ENCODE data around the gene GRIN3A. TPM values are rescaled to one million over a fixed set of nuclear protein-coding genes. Genes with fewer than 3 reads are reported as not detected.

The GRIN3A gene
- total and polyA plus RNA-seq, 4 donors = 0.02 to 0.11 (median 0.07) TPM

GRCh38 chr9:101618698-101619097, 119.7 kb downstream of the GRIN3A start:
- Histone ChIP-seq H3K27me3 (ENCODE audit: control insufficient read depth in 3 of 3, insufficient read depth in 3 of 3, low read length in 2 of 3) (no peaks in the 10 kb centered on the region), H3K9ac (ENCODE audit: insufficient read depth in 1 of 2, low read length in 2 of 2) (no peak overlapping the region), H3K36me3 (ENCODE audit: control insufficient read depth in 4 of 4, insufficient read depth in 4 of 4, low read length in 4 of 4) (no peaks in the 10 kb centered on the region), H3K27ac (ENCODE audit: low read depth in 1 of 2, low read length in 1 of 2) (no peak overlapping the region), H3K9me3 (ENCODE audit: control insufficient read depth in 4 of 4, insufficient read depth in 3 of 4, low read length in 3 of 4) (no peaks in the 10 kb centered on the region), H3K4me3 (no peak overlapping the region), H3K4me1 (ENCODE audit: control insufficient read depth in 5 of 5, insufficient read depth in 5 of 5, low read length in 5 of 5) (no peaks in the 10 kb centered on the region)
- TF ChIP-seq, protein P1, sequence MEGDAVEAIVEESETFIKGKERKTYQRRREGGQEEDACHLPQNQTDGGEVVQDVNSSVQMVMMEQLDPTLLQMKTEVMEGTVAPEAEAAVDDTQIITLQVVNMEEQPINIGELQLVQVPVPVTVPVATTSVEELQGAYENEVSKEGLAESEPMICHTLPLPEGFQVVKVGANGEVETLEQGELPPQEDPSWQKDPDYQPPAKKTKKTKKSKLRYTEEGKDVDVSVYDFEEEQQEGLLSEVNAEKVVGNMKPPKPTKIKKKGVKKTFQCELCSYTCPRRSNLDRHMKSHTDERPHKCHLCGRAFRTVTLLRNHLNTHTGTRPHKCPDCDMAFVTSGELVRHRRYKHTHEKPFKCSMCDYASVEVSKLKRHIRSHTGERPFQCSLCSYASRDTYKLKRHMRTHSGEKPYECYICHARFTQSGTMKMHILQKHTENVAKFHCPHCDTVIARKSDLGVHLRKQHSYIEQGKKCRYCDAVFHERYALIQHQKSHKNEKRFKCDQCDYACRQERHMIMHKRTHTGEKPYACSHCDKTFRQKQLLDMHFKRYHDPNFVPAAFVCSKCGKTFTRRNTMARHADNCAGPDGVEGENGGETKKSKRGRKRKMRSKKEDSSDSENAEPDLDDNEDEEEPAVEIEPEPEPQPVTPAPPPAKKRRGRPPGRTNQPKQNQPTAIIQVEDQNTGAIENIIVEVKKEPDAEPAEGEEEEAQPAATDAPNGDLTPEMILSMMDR (IDR thresholded peaks at IDR 0.05; ENCODE audit: control extremely low read depth, extremely low read depth) = no peak
- no peak for ATAC-seq (ENCODE audit: insufficient read depth, low FRiP score)
- no peak for DNase-seq

DNA sequence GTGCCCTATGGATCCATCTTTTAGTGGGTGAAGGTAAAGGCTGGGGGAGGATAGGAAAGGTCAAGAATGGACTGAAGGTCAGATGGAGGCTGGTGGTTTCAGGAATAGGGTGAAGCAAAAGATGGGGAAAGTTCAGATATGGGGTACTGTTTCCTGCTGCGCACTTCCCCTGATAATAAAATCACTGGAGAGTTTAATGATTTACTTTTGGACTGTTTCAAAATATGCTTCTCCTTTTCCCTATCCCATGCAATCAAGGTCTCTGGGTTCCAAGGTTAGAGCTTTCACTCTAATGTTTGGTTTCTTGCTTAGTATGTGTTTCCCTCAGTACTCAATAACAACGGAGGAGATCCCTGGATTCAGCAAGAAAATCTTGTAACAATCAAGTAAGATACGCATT, 132.9 kb downstream of the GRIN3A start:
- Histone ChIP-seq H3K9me3 (ENCODE audit: control insufficient read depth in 4 of 4, insufficient read depth in 3 of 4, low read length in 3 of 4) (no peaks in the 10 kb centered on the region), H3K27ac (ENCODE audit: low read depth in 1 of 2, low read length in 1 of 2) (no peak overlapping the region), H3K27me3 (ENCODE audit: control insufficient read depth in 3 of 3, insufficient read depth in 3 of 3, low read length in 2 of 3) (no peaks in the 10 kb centered on the region), H3K9ac (ENCODE audit: insufficient read depth in 1 of 2, low read length in 2 of 2) (no peak overlapping the region), H3K36me3 (ENCODE audit: control insufficient read depth in 4 of 4, insufficient read depth in 4 of 4, low read length in 4 of 4) (no peaks in the 10 kb centered on the region), H3K4me3 (no peak overlapping the region), H3K4me1 (ENCODE audit: control insufficient read depth in 5 of 5, insufficient read depth in 5 of 5, low read length in 5 of 5) (no peaks in the 10 kb centered on the region)
- TF ChIP-seq, protein P1 (IDR thresholded peaks at IDR 0.05; ENCODE audit: control extremely low read depth, extremely low read depth) = no peak
- DNase-seq = no peak
- ATAC-seq (ENCODE audit: insufficient read depth, low FRiP score) = no peak
- WGBS, 2 donors = 81 to 92% methylated on average over 3 of the region's 3 CpGs

DNA sequence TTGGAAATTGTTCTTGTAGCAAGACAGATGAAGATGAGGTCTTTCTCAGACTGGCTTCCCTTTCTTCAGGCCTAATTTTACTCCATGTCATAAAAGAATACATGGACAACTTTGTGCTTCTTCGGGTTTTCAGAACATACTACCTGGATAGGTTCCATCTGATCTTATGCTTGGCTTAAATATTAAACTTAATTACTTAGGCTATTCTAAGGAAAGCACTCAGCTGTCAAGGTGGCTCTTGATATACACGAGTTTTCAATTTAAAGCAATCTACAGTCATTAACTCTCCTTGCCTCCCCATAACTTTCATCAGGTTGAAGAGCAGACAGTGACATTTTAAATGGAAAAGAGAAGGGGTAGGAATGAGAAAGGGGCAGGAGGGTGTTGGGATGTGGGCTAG, 134.2 kb downstream of the GRIN3A start:
- 54 to 62% methylated on average over 2 of the region's 2 CpGs for WGBS, 2 donors
- TF ChIP-seq, protein P1 (IDR thresholded peaks at IDR 0.05; ENCODE audit: control extremely low read depth, extremely low read depth) = no peak
- no peak for DNase-seq
- H3K4me3 ChIP-seq = no peak overlapping the region
- no peaks in the 10 kb centered on the region for H3K9me3 ChIP-seq (ENCODE audit: control insufficient read depth in 4 of 4, insufficient read depth in 3 of 4, low read length in 3 of 4)
- no peak for ATAC-seq (ENCODE audit: insufficient read depth, low FRiP score)
- no peak overlapping the region for H3K9ac ChIP-seq (ENCODE audit: insufficient read depth in 1 of 2, low read length in 2 of 2)
- no peaks in the 10 kb centered on the region for H3K4me1 ChIP-seq (ENCODE audit: control insufficient read depth in 5 of 5, insufficient read depth in 5 of 5, low read length in 5 of 5)
- H3K36me3 ChIP-seq (ENCODE audit: control insufficient read depth in 4 of 4, insufficient read depth in 4 of 4, low read length in 4 of 4) = no peaks in the 10 kb centered on the region
- H3K27me3 ChIP-seq (ENCODE audit: control insufficient read depth in 3 of 3, insufficient read depth in 3 of 3, low read length in 2 of 3) = no peaks in the 10 kb centered on the region
- H3K27ac ChIP-seq (ENCODE audit: low read depth in 1 of 2, low read length in 1 of 2) = no peak overlapping the region

All from lung (tissue), 12 donors.